HepG2 (cell line): Measurements from ENCODE around the gene TMEM223. TPM values are rescaled to one million over a fixed set of nuclear protein-coding genes. Genes with fewer than 3 reads are reported as not detected.

Experiments
- ATAC-seq: fragments of 200-7000 bp; cut with Tn5 transposase; 3 replicates; pipeline ENCODE4 v1.9.1; 2020; ENCODE audit warnings: mild to moderate bottlenecking, moderate library complexity
- BruUV-seq: library from RNA; stranded (reverse); fragments of 400-500 nt; replicated peaks from 2 replicates; lab custom pipeline; 2021; lab: Mats Ljungman, UMichigan
- CTCF ChIA-PET: fragments of 300-600 bp; formaldehyde crosslinking; extraction: SDS; loops from one replicate; lab custom pipeline; 2021; ENCODE audit warnings: low total read pairs, inconsistent platforms, low intra/inter-chr PET ratio; lab: Yijun Ruan, JAX
- POLR2A ChIA-PET: fragments of 350-600 bp; sonication (Branson Sonifier 250); formaldehyde crosslinking; loops from one replicate; lab custom pipeline; 2020; ENCODE audit warnings: antibody characterized with exemption, inconsistent platforms; lab: Yijun Ruan, JAX
- DNase-seq: peaks from one replicate; pipeline ENCODE4 v3.0.0-alpha.2; 2015; ENCODE audit warnings: low spot score
- FAIRE-seq: peaks from 3 replicates; lab custom pipeline; 2011; peaks lifted over from hg19 to GRCh38; lab: Jason Lieb, UNC
- H2AFZ ChIP-seq: one replicate; pipeline ENCODE4 v1.6.1; 2011; ENCODE audit warnings: low read length, inconsistent platforms
- H3K27ac ChIP-seq: fragments of 300-600 bp; 3 replicates; pipeline ENCODE4 v1.8.0; 2011; ENCODE audit warnings: mixed run types, mild to moderate bottlenecking, mixed read lengths, low read length, inconsistent platforms; ENCODE audit not compliant: insufficient read depth; ENCODE audit errors: extremely low read length
- H3K27me3 ChIP-seq, 2 experiments: fragments of 200-600 bp in 1 of 2; 2 replicates in 1 of 2; 3 replicates in 1 of 2; pipeline versions ENCODE4 v1.6.0 to v1.8.0; 2011; ENCODE audit warnings: low read length in 2 of 2, mild to moderate bottlenecking in 2 of 2, moderate library complexity in 2 of 2, inconsistent platforms in 1 of 2; ENCODE audit not compliant: insufficient read depth in 2 of 2, control insufficient read depth in 1 of 2
- H3K36me3 ChIP-seq, 2 experiments: fragments of 200-600 bp in 1 of 2; replicated peaks in 1 of 2; 2 replicates in 1 of 2; 3 replicates in 1 of 2; pipeline versions ENCODE4 v1.5.1 to v1.8.0; 2011; ENCODE audit warnings: low read length in 2 of 2, inconsistent platforms in 1 of 2; ENCODE audit not compliant: insufficient read depth in 2 of 2, control insufficient read depth in 1 of 2
- H3K4me1 ChIP-seq: 2 replicates; pipeline ENCODE4 v1.5.1; 2012; ENCODE audit warnings: low read length, inconsistent platforms; ENCODE audit not compliant: insufficient read depth
- H3K4me2 ChIP-seq: 2 replicates; pipeline ENCODE4 v1.6.0; 2011; ENCODE audit warnings: low read depth, low read length, inconsistent platforms
- H3K4me3 ChIP-seq, 3 experiments: fragments of 200-600 bp in 1 of 3; sonication (generic), shearing (Covaris generic) in 1 of 3; replicated peaks in 1 of 3; 2 replicates each; pipeline ENCODE4 v1.5.1; 2011 to 2016; ENCODE audit warnings: low read length in 3 of 3, inconsistent platforms in 2 of 3, low read depth in 2 of 3, mild to moderate bottlenecking in 2 of 3, control low read depth in 1 of 3, mixed read lengths in 1 of 3; ENCODE audit not compliant: insufficient read depth in 1 of 3
- H3K79me2 ChIP-seq: one replicate; pipeline ENCODE4 v1.6.1; 2011; ENCODE audit warnings: low read length, inconsistent platforms; ENCODE audit not compliant: insufficient read depth
- H3K9ac ChIP-seq: 2 replicates; pipeline ENCODE4 v1.6.0; 2011; ENCODE audit warnings: mild to moderate bottlenecking, low read depth, low read length, inconsistent platforms; ENCODE audit not compliant: insufficient read depth
- H3K9me3 ChIP-seq: 2 replicates; pipeline ENCODE4 v1.5.1; 2012; ENCODE audit warnings: mild to moderate bottlenecking, low read length
- H4K20me1 ChIP-seq: 2 replicates; pipeline ENCODE4 v1.6.0; 2011; ENCODE audit warnings: inconsistent platforms, mild to moderate bottlenecking, low read length, moderate library complexity; ENCODE audit not compliant: insufficient read depth
- ATF5 ChIP-seq: sonication (generic); formaldehyde crosslinking; IDR thresholded peaks from 2 replicates; pipeline ENCODE4 v1.4.0; 2020; ENCODE audit warnings: mild to moderate bottlenecking, low read depth, missing genetic modification reagents
- CENPX ChIP-seq: sonication (generic); formaldehyde crosslinking; IDR thresholded peaks from 2 replicates; pipeline ENCODE4 v1.9.0; 2021; ENCODE audit warnings: mild to moderate bottlenecking, missing genetic modification reagents, moderate library complexity
- HOXA5 ChIP-seq: sonication (generic); formaldehyde crosslinking; IDR thresholded peaks from 2 replicates; pipeline ENCODE4 v1.4.0; 2020; ENCODE audit warnings: missing genetic modification reagents
- MAFF ChIP-seq: IDR thresholded peaks from 2 replicates; pipeline ENCODE4 v1.6.1; 2011; ENCODE audit warnings: low read depth, low read length, improper control_type of control experiment
- NR2C2 ChIP-seq: sonication (generic); formaldehyde crosslinking; IDR thresholded peaks from 2 replicates; pipeline ENCODE4 v1.4.0; 2020; ENCODE audit warnings: missing genetic modification reagents, mild to moderate bottlenecking, moderate library complexity, borderline replicate concordance
- PBX2 ChIP-seq: IDR thresholded peaks from 2 replicates; pipeline ENCODE4 v1.6.1; 2016; ENCODE audit warnings: control low read depth
- PHF21A ChIP-seq: sonication (generic); formaldehyde crosslinking; IDR thresholded peaks from 2 replicates; pipeline ENCODE4 v1.5.0; 2020; ENCODE audit warnings: mild to moderate bottlenecking, missing genetic modification reagents
- POLR2A ChIP-seq, 2 experiments: IDR thresholded peaks; 2 replicates each; pipeline ENCODE4 v1.6.1; 2011; ENCODE audit warnings: low read depth in 2 of 2, low read length in 2 of 2, mild to moderate bottlenecking in 1 of 2, moderate library complexity in 1 of 2; ENCODE audit not compliant: insufficient read depth in 1 of 2
- POLR2AphosphoS5 ChIP-seq: IDR thresholded peaks from 2 replicates; pipeline ENCODE4 v1.6.1; 2012; ENCODE audit warnings: low read depth, low read length
- PPARG ChIP-seq: conservative IDR thresholded peaks from 2 replicates; pipeline ENCODE4 v1.6.1; 2016; ENCODE audit warnings: missing biosample characterization, missing genetic modification reagents
- RAD51 ChIP-seq: fragments of 450-650 bp; IDR thresholded peaks from 2 replicates; pipeline ENCODE4 v1.6.1; 2016; ENCODE audit warnings: borderline replicate concordance
- SAFB2 ChIP-seq: sonication (generic); formaldehyde crosslinking; IDR thresholded peaks from 2 replicates; pipeline ENCODE4 v1.5.1; 2020; ENCODE audit warnings: missing genetic modification reagents, low read depth, mild to moderate bottlenecking, borderline replicate concordance
- SAP130 ChIP-seq: IDR thresholded peaks from 2 replicates; pipeline ENCODE4 v1.6.1; 2016; ENCODE audit warnings: low read depth
- THAP7 ChIP-seq: sonication (generic); formaldehyde crosslinking; IDR thresholded peaks from 2 replicates; pipeline ENCODE4 v1.8.1; 2023; ENCODE audit warnings: mild to moderate bottlenecking, missing genetic modification reagents
- ZBTB21 ChIP-seq: sonication (generic); formaldehyde crosslinking; IDR thresholded peaks from 2 replicates; pipeline ENCODE4 v1.4.0; 2020; ENCODE audit warnings: missing genetic modification reagents
- ZMAT5 ChIP-seq: sonication (generic); formaldehyde crosslinking; IDR thresholded peaks from 2 replicates; pipeline ENCODE4 v1.5.0; 2020; ENCODE audit warnings: mild to moderate bottlenecking, low read depth, missing genetic modification reagents, borderline replicate concordance
- ZNF234 ChIP-seq: sonication (generic); formaldehyde crosslinking; conservative IDR thresholded peaks from 2 replicates; pipeline ENCODE4 v1.5.1; 2020; ENCODE audit warnings: mild to moderate bottlenecking, missing genetic modification reagents
- ZNF280D ChIP-seq: sonication (generic); formaldehyde crosslinking; IDR thresholded peaks from 2 replicates; pipeline ENCODE4 v1.5.1; 2020; ENCODE audit warnings: mild to moderate bottlenecking, missing genetic modification reagents
- ZNF780A ChIP-seq: sonication (generic); formaldehyde crosslinking; IDR thresholded peaks from 2 replicates; pipeline ENCODE4 v1.8.0; 2022; ENCODE audit warnings: mild to moderate bottlenecking, missing genetic modification reagents, moderate library complexity
- WGBS: methylation state at CpG from one replicate; pipeline ENCODE4 v1.1.6; 2017; ENCODE audit warnings: low lambda C conversion rate; 5-methylcytosine and 5-hydroxymethylcytosine counted together
- in situ Hi-C: cut with HindIII; loops from 2 replicates; pipeline ENCODE4 v1.10.0; 2017; ENCODE audit warnings: low pct_unique_long_range_greater_than_20kb; ENCODE audit not compliant: extremely low pct_ligation_motif_present
- intact Hi-C: fragments of 100-400 bp; cut with micrococcal nuclease; formaldehyde crosslinking; loops from one replicate; pipeline ENCODE4 v1.10.0; 2022; ENCODE audit not compliant: unreplicated experiment
- polyA plus RNA-seq, 8 experiments: library from polyadenylated mRNA; depleted of rRNA in 3 of 8; stranded (reverse) in 7 of 8; unstranded in 1 of 8; fragments of >200 nt; fragmentation: Illumina TruSeq in 4 of 8; extraction: Trizol in 4 of 8; gene quantifications; 2 replicates each; pipeline versions ENCODE4 v1.2.1 to v1.2.3, GENCODE V29; 2011 to 2016; ENCODE audit warnings: low read depth in 4 of 8, missing spikeins in 1 of 8, mixed read lengths in 1 of 8; ENCODE audit not compliant: insufficient read depth in 1 of 8
- total RNA-seq, 5 experiments: library from RNA; depleted of rRNA; stranded (reverse); fragments of >200 nt; fragmentation: Illumina TruSeq; extraction: Trizol; gene quantifications; 2 replicates each; pipeline ENCODE4 v1.2.3, GENCODE V29; 2016; ENCODE audit warnings: low read depth in 1 of 5

The TMEM223 gene
- total and polyA plus RNA-seq, 2 of the 13 experiments (the other 11 are each of a cell fraction or from before 2014, with no cell fraction given): 19.5 to 24.9 TPM

- no peak overlapping the region for H2AFZ ChIP-seq
- intact Hi-C loops: no loop called here
- ChIA-PET CTCF (no interaction called here), POLR2A (interaction anchor here (0.8 to 9.1 kb wide), 8 partner anchors 11 to 92 kb away, joined by 3 to 201 read pairs (median 10); partner anchors contain the start of genes HNRNPUL2, NXF1, SLC3A2 and TTC9C)
- ATAC-seq: no peak
- peaks cover 53% of the 10 kb centered on the region for H3K4me1 ChIP-seq
- WGBS: 82% methylated on average over 5 of the region's 5 CpGs
- no peaks in the 10 kb centered on the region for H3K9me3 ChIP-seq
- no TSS peak for BruUV-seq
- peaks cover 10 to 28% of the 10 kb centered on the region in 2 experiments for H3K36me3 ChIP-seq
- FAIRE-seq: no peak
- in situ Hi-C loops: loop anchor here (5.0 kb wide), 2 partner anchors 43 to 88 kb away; partner anchors contain the start of genes STX5 and TEX54
- DNase-seq: no peak
- H4K20me1 ChIP-seq: no peaks in the 10 kb centered on the region
- H3K27me3 ChIP-seq: no peaks in the 10 kb centered on the region; a peak in 1 of 5 replicates
- peak overlapping the region; percentile 67; the same call in 1 of the 2 replicates for H3K4me2 ChIP-seq
- peak overlapping the region; percentile 11 for H3K27ac ChIP-seq
- no peak overlapping the region for H3K9ac ChIP-seq
- H3K4me3 ChIP-seq: peak overlapping the region in 1 of 3 experiments; percentile 12; a peak in 2 of 6 replicates
- H3K79me2 ChIP-seq: peaks cover 34% of the 10 kb centered on the region
- TF ChIP-seq POLR2A (IDR thresholded peaks at IDR 0.05; ENCODE audit: insufficient read depth in 1 of 2, low read depth in 2 of 2, low read length in 2 of 2): peak in 1 of 2 experiments; percentile 38; a peak in 1 of 4 replicates
- no peak for TF ChIP-seq ZMAT5
- no peak for TF ChIP-seq PPARG
- TF ChIP-seq NR2C2: no peak
- TF ChIP-seq HOXA5 (CRISPR knock-in tag): no peak
- TF ChIP-seq ZNF280D (CRISPR knock-in tag): no peak
- TF ChIP-seq RAD51: no peak
- TF ChIP-seq SAFB2: no peak
- TF ChIP-seq ATF5: no peak
- TF ChIP-seq PBX2 (CRISPR knock-in tag): no peak
- TF ChIP-seq PHF21A (CRISPR knock-in tag): no peak
- no peak for TF ChIP-seq CENPX
- no peak for TF ChIP-seq MAFF
- no peak for TF ChIP-seq ZNF234 (CRISPR knock-in tag)
- no peak for TF ChIP-seq ZBTB21
- no peak for TF ChIP-seq THAP7 (CRISPR knock-in tag)
- TF ChIP-seq POLR2AphosphoS5: 0 out of 2 replicates have a peak, but pooled peaks have one; percentile 18
- TF ChIP-seq ZNF780A (CRISPR knock-in tag): no peak
- no peak for TF ChIP-seq SAP130
Measured at GRCh38 chr11:62788991-62789390, 2.8 kb downstream of the TMEM223 start.
